HL-60 (cell line): ENCODE measurements around the gene CXCL6.

Experiments
- DNase-seq, 2 experiments: peaks; one replicate each; pipeline ENCODE4 v3.0.0-alpha.2; 2010 to 2020; ENCODE audit warnings: low read depth in 1 of 2, low spot score in 1 of 2
- H3K27ac ChIP-seq: fragments of 250-450 bp; sonication (Bioruptor Pico); replicated peaks from 2 replicates; pipeline ENCODE4 v1.5.1; 2020; ENCODE audit warnings: mild to moderate bottlenecking, moderate library complexity
- H3K27me3 ChIP-seq: fragments of 250-450 bp; sonication (Bioruptor Pico); 2 replicates; pipeline ENCODE4 v1.5.1; 2021; ENCODE audit warnings: mild to moderate bottlenecking, moderate library complexity; ENCODE audit not compliant: insufficient read depth, poor library complexity, severe bottlenecking
- H3K4me3 ChIP-seq: replicated peaks from 2 replicates; pipeline ENCODE4 v1.5.1; 2011; ENCODE audit warnings: mild to moderate bottlenecking, control low read depth, low read length; ENCODE audit not compliant: insufficient read depth
- GABPA ChIP-seq: IDR thresholded peaks from 2 replicates; pipeline ENCODE4 v1.6.1; 2012; ENCODE audit warnings: low read depth
- POLR2AphosphoS5 ChIP-seq: IDR thresholded peaks from 2 replicates; pipeline ENCODE4 v1.6.1; 2012; ENCODE audit warnings: low read depth
- SPI1 ChIP-seq: IDR thresholded peaks from 2 replicates; pipeline ENCODE4 v1.6.1; 2012; ENCODE audit warnings: low read depth, mild to moderate bottlenecking, borderline replicate concordance
- long read RNA-seq: library from polyadenylated mRNA; unstranded; transcript quantifications from one replicate; pipeline ENCODE4 v2.0.0, GENCODE V29; 2020
- TF ChIP-seq, protein P1 (sequence below): IDR thresholded peaks from 2 replicates; pipeline ENCODE4 v1.6.1; 2012; ENCODE audit warnings: low read depth; ENCODE audit not compliant: insufficient replicate concordance
- TF ChIP-seq, protein P2 (sequence below): IDR thresholded peaks from one replicate; pipeline ENCODE4 v1.5.1; 2011; ENCODE audit warnings: low read length, control low read depth, inconsistent platforms; ENCODE audit not compliant: insufficient read depth

Gene CXCL6
- long read RNA-seq, partial matches to known transcripts = 0 of 1 reads
- long read RNA-seq, other reads (novel, unspliced or antisense) = 1 of 1 reads

DNA sequence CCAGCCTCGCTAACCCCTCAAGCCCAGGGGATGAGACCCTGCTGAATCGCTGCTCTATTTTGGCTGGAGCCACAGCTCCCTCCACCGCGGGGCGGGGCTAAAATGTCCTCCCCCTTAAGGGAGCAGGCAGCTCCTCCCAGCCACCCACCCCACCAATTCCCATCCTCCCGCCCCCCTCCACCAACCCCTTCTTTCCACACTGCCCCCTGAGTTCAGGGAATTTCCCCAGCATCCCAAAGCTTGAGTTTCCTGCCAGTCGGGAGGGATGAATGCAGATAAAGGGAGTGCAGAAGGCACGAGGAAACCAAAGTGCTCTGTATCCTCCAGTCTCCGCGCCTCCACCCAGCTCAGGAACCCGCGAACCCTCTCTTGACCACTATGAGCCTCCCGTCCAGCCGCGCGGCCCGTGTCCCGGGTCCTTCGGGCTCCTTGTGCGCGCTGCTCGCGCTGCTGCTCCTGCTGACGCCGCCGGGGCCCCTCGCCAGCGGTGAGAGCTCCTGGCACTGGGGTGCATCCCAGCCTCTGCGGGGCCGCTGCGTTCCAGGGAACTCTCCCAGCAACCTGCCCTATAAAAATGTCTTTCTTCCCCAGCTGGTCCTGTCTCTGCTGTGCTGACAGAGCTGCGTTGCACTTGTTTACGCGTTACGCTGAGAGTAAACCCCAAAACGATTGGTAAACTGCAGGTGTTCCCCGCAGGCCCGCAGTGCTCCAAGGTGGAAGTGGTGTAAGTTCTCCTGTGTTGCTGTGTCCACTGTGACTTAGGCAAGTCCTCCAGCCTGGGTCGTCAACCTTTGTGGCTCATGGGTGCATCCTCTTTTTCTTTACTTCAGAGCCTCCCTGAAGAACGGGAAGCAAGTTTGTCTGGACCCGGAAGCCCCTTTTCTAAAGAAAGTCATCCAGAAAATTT lies at the start of gene CXCL6:
TSS of gene CXCL6 (plus strand) at position 306 of the 907 bp plus-strand sequence. CDS start at position 379, 73 bp downstream.
- DNase-seq = peak in 1 of 2 experiments; percentile 80
- peak within 1 kb of the TSS; percentile 45 for H3K4me3 ChIP-seq
- TF ChIP-seq SPI1 = peak; percentile 11; the same call in 1 of the 2 replicates
- TF ChIP-seq POLR2AphosphoS5 = no peak
- TF ChIP-seq, protein P1, sequence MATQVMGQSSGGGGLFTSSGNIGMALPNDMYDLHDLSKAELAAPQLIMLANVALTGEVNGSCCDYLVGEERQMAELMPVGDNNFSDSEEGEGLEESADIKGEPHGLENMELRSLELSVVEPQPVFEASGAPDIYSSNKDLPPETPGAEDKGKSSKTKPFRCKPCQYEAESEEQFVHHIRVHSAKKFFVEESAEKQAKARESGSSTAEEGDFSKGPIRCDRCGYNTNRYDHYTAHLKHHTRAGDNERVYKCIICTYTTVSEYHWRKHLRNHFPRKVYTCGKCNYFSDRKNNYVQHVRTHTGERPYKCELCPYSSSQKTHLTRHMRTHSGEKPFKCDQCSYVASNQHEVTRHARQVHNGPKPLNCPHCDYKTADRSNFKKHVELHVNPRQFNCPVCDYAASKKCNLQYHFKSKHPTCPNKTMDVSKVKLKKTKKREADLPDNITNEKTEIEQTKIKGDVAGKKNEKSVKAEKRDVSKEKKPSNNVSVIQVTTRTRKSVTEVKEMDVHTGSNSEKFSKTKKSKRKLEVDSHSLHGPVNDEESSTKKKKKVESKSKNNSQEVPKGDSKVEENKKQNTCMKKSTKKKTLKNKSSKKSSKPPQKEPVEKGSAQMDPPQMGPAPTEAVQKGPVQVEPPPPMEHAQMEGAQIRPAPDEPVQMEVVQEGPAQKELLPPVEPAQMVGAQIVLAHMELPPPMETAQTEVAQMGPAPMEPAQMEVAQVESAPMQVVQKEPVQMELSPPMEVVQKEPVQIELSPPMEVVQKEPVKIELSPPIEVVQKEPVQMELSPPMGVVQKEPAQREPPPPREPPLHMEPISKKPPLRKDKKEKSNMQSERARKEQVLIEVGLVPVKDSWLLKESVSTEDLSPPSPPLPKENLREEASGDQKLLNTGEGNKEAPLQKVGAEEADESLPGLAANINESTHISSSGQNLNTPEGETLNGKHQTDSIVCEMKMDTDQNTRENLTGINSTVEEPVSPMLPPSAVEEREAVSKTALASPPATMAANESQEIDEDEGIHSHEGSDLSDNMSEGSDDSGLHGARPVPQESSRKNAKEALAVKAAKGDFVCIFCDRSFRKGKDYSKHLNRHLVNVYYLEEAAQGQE = no peak
- H3K27ac ChIP-seq = peak within 1 kb of the TSS; percentile 75
- H3K27me3 ChIP-seq = no peaks in the 10 kb centered on the region

GRCh38 chr4:73788411-73788810 lies 48.1 kb upstream of the CXCL6 start:
- no peaks in the 10 kb centered on the region for H3K27me3 ChIP-seq
- DNase-seq = no peak
- no peak overlapping the region for H3K4me3 ChIP-seq
- H3K27ac ChIP-seq = no peak overlapping the region
- TF ChIP-seq GABPA (no peak), POLR2AphosphoS5 (no peak), SPI1 (no peak)
- TF ChIP-seq, protein P2, sequence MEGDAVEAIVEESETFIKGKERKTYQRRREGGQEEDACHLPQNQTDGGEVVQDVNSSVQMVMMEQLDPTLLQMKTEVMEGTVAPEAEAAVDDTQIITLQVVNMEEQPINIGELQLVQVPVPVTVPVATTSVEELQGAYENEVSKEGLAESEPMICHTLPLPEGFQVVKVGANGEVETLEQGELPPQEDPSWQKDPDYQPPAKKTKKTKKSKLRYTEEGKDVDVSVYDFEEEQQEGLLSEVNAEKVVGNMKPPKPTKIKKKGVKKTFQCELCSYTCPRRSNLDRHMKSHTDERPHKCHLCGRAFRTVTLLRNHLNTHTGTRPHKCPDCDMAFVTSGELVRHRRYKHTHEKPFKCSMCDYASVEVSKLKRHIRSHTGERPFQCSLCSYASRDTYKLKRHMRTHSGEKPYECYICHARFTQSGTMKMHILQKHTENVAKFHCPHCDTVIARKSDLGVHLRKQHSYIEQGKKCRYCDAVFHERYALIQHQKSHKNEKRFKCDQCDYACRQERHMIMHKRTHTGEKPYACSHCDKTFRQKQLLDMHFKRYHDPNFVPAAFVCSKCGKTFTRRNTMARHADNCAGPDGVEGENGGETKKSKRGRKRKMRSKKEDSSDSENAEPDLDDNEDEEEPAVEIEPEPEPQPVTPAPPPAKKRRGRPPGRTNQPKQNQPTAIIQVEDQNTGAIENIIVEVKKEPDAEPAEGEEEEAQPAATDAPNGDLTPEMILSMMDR = no peak
- TF ChIP-seq, protein P1 = no peak

- no peak for DNase-seq
- no peak overlapping the region for H3K27ac ChIP-seq
- no peaks in the 10 kb centered on the region for H3K27me3 ChIP-seq
- TF ChIP-seq, protein P1 = no peak
- TF ChIP-seq GABPA (no peak), SPI1 (no peak), POLR2AphosphoS5 (no peak)
- TF ChIP-seq, protein P2 = no peak
- H3K4me3 ChIP-seq = no peak overlapping the region
Observed at GRCh38 chr4:73798842-73799241, 37.6 kb upstream of the CXCL6 start.
